ENCODE results near the gene COL23A1. TPM values are rescaled to one million over a fixed set of nuclear protein-coding genes. Genes with fewer than 3 reads are reported as not detected.

COL23A1 gene
- total and polyA plus RNA-seq, 2 of the 8 experiments (the other 6 are each of a cell fraction or from before 2014, with no cell fraction given): 3.1 to 4.7 TPM

DNA sequence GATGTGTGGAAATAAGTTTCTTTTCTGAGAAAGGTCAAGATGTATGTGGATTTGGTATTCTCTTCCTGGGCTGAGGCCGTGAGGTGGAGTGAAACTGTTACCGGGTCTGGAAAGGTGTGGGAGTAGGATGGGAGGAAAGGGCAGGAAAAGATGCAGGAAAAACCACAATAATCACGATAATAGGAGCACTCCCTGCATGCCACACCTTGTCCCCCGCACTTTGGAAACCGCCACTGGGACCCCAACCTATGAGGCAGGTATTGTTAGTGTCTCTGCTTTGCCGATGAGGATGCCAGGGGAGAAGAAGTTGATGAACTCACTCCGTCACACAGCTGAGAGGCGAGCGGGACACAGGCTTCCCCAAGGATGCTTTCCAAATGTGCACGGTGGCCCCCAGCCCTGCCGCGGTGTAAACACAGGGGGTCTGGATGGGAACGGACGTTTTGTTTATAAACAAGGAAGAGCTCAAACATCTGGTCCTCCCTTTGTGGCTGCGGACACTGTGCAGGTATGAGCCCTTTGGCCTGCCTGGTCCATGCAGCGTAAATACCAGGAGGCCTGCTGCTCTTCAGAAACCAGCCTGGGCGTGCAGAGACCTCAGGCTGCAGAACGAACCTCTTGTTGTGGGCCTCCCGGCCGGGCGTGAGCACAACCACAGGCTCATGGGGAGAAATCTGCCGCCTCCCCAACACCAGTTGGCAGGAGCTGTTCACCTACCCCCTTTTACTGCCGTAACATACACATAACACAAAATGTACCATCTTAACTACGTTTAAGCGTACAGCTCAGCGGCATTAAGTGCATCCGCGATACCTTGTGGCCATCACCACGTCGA, 126.7 kb downstream of the COL23A1 start (continued):
- TF ChIP-seq, protein P1, sequence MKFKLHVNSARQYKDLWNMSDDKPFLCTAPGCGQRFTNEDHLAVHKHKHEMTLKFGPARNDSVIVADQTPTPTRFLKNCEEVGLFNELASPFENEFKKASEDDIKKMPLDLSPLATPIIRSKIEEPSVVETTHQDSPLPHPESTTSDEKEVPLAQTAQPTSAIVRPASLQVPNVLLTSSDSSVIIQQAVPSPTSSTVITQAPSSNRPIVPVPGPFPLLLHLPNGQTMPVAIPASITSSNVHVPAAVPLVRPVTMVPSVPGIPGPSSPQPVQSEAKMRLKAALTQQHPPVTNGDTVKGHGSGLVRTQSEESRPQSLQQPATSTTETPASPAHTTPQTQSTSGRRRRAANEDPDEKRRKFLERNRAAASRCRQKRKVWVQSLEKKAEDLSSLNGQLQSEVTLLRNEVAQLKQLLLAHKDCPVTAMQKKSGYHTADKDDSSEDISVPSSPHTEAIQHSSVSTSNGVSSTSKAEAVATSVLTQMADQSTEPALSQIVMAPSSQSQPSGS (IDR thresholded peaks at IDR 0.05; ENCODE audit: low read length): no peak
- TF ChIP-seq SRF (IDR thresholded peaks at IDR 0.05; ENCODE audit: low read depth, low read length): no peak
- no peak for TF ChIP-seq TBP (IDR thresholded peaks at IDR 0.05; ENCODE audit: low read depth, low read length)
- TF ChIP-seq EP300 (IDR thresholded peaks at IDR 0.05; ENCODE audit: borderline replicate concordance in 1 of 2, low read depth in 2 of 2, low read length in 2 of 2): no peak

Data from H1 (cell line).